HG03354 (cell line): ENCODE measurements around the gene TWF2.

Experiments
- ATAC-seq: cut with Tn5 transposase; IDR thresholded peaks from one replicate; pipeline ENCODE4 v1.9.1; 2021; ENCODE audit warnings: mild to moderate bottlenecking; ENCODE audit not compliant: unreplicated experiment, poor library complexity, severe bottlenecking

The TWF2 gene

DNA sequence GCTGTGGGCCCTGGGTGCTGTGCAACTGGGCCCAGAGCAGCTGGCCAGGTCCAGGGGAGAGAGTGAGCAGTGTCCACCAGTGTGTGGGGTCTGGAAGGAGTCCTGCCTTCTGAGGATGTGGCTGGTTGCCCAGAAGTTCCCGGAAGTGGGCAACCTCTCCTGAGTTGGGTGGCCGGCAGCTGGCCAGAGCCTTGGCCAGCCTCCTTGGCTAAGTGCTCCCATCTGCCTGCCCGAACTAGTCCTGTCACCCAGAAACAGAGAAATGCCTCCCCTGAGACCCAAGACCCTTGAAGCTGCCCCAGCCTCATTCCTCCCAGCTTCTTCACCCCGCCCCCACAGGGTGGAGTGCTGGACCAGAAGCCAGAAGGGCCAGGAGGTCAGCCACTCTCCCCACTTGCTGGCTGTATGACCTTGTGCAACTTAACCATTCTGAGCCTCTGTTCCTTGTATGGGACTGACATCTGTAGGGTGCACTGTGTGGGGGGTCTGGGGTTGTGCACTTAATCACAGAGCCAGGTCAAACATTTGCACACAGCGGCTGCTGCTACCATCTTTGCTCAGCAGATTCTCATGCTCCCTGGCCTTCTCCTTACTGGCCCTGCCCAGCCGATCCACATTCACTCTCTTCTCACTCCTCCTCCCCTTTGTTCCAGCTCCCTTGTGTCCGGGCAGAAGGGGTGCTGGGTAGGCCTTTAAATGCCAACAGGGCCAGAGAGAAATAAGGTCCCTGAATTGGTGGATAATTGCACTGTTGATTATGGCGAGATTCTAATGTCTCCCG is 48.5 kb downstream of the TWF2 start:
- ATAC-seq: no peak

DNA sequence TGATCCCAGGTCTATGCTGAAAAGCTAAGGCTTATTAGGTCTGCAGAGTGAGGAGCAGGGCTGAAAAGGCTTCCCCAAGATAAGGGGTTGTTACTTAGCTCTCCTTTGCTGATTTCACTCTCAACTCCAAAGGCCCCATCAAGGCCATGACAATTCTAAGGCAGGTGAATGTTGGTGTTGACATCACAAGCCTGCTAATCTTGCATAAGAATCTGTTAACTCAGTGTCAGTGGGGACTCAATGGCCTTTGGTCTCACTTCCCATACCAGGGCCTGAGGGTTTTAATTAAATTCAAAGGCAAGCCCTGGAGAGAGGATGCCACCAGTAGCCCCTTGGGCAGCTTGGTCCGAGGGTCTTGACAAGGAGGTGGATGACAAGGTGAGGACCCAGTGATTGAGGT is 50.4 kb downstream of the TWF2 start:
- ATAC-seq: no peak

GRCh38 chr3:52186729-52187128 is 52.2 kb downstream of the TWF2 start:
- ATAC-seq: no peak

DNA sequence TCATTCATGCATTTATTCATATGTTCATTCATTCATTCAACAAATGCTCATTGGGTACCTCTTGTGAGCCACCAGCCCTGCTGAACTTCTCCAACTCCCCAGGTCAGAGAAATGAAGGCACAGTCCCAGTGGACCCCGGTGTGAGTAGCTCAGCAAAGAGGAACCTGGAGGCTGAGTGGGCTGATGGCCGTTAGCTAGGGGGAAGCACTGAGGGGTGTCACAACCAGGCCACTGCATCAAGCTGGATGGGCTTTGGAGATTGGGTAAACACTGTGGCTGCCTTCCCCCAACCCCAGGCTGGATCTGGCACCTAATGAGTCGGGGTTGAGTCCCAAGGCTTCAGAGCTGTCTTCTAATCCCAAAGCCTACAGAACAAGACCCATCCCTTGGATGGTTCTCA is 53.1 kb downstream of the TWF2 start:
- no peak for ATAC-seq

DNA sequence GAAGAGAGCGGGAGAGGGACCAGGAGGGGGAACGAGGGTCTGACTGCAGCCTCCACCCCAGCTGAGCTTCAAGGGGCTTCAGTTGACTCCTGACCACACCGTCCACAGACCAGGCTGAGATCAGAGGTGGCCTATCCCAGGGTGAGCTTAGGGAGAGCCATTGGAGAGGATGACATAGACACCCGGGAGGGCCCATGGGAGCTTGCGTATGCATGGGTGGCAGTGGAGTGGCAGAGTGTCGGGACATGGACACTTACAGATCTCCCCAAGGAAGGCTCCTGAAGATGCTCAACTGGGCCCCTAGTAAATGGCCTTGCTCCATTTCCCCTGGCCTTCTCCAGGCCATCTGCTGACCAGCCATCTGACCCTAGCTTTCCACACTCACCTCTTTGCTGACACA is 53.6 kb downstream of the TWF2 start:
- ATAC-seq: no peak

DNA sequence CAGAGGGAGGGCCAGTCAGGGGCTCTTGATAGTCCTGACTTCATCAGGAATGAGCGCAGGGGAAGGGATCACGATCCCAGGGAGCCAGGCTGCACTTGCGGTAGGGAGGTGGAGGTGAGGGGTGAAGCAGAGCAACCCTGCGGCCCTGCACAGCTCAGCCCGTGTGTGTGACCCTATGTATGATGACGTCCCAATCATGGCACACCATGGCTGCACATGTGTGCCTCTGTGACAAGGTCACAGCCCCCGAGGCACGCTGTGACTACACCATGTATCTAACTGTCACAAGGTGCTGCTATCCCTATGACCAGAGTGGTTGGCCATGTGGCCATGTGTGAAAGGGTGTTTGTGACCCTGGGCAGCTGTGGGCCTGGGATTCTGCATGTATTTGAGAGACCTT is 54.3 kb downstream of the TWF2 start:
- ATAC-seq: no peak

- ATAC-seq: no peak
These were observed 55.0 kb downstream of the TWF2 start for GRCh38 chr3:52183786-52184445.

DNA sequence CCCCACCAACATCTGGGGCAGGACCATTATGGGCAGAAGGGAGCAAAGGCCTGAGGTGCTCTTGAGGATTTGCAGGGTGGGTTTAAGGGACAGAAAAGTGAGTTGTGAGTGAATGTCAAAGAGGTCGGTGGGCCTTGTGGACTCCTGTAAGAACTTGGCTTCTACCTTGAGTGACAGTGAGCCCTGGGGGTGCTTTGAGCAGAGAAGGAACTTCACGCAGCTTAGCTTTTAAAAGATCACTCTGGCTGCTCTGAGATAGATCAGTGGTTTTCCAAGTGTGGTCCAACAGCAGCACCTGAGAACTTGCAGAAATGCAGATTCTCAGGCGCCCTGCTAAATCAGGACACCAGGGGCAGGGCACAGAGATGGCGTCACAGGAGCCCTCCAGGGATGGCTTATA is 56.3 kb downstream of the TWF2 start:
- ATAC-seq: no peak

GRCh38 chr3:52182196-52182595 is 56.8 kb downstream of the TWF2 start:
- no peak for ATAC-seq

DNA sequence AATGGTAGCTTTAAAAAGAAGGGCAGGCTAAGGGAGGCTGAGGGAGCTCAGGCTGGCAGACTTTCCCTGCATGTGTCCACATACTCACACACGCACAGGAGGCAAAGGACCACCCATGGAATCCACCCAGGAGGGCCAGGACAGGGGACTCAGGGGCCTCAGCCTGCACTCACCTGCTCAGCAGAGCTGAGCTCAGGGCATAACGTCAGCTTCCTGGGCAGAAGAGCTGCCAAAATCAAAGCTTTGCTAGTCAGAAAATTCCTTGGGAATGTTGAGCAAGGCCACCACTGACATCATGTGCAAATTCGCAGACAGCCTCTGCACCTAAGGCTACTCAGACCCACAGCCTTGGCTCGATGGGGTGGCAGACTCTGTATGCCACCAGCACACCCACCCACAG is 57.4 kb downstream of the TWF2 start:
- ATAC-seq: no peak
